Lower leg skin (tissue), 4 donors: ENCODE data around the gene SF3B1. TPM values are rescaled to one million over a fixed set of nuclear protein-coding genes. Genes with fewer than 3 reads are reported as not detected.
A peak's percentile ranks its signal among the peaks of the same experiment; 100 is the strongest.
"Not testable (repeated sequence)": the region's sequence is repeated elsewhere in the genome, so short reads cannot be mapped to it uniquely, and the experiment has no call there.

ENCODE experiments used
- DNase-seq, 2 donors: peaks; one replicate each; pipeline ENCODE4 v3.0.0-alpha.2; 2019; ENCODE audit warnings: low spot score in 2 of 2
- H3K4me3 ChIP-seq: fragments of 200-600 bp; sonication (generic); 2 replicates; pipeline ENCODE4 v1.5.1; 2017; ENCODE audit warnings: mild to moderate bottlenecking, low read depth; ENCODE audit not compliant: poor library complexity, severe bottlenecking
- POLR2A ChIP-seq, 2 donors: fragments of 450-650 bp; IDR thresholded peaks; one replicate each; pipeline ENCODE4 v1.6.1; 2016 to 2017; ENCODE audit warnings: antibody characterized with exemption in 2 of 2, mild to moderate bottlenecking in 1 of 2, moderate library complexity in 1 of 2
- WGBS, 2 donors: methylation state at CpG; one replicate each; pipeline ENCODE4 v1.1.5; 2018; 5-methylcytosine and 5-hydroxymethylcytosine counted together
- intact Hi-C: fragments of 100-400 bp; cut with DNase I; formaldehyde crosslinking; loops from one replicate; pipeline ENCODE4 v1.15.0; 2023; ENCODE audit warnings: low total_unique reads
- total RNA-seq, 4 donors: library from RNA; depleted of rRNA; stranded (reverse); fragments of >200 nt; gene quantifications; one replicate each; pipeline ENCODE4 v1.1.0, GENCODE V29; 2016
- TF ChIP-seq, protein P1 (sequence below), 3 donors: fragments of 450-650 bp; IDR thresholded peaks; one replicate each; pipeline ENCODE4 v1.5.1; 2016; ENCODE audit warnings: antibody characterized with exemption in 3 of 3, mild to moderate bottlenecking in 3 of 3, moderate library complexity in 2 of 3

SF3B1 gene
- total RNA-seq, 4 donors from 2014 or later = 160 to 327 (median 242) TPM

DNA sequence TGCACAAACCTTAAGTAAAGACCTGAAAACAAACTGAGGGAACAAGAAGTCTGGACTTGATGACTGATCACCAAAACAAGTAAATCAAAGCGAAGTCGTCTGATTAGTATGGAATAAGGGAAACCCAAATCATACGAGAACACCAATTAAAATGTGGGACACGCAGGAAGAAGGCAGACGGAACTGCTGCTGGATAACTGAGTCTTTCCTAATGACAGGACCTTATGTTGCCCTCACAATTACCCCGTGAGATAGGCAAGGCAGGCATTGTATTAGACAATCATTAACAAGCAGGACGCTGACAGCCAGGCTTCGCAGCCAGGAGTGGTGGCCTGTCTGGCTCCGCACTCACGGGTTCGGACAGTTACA, 17.9 kb upstream of the SF3B1 start:
- 2 to 4% methylated on average over 6 to 11 of the region's 11 CpGs for WGBS, 2 donors
- no peak for TF ChIP-seq POLR2A (IDR thresholded peaks at IDR 0.05)
- TF ChIP-seq, protein P1, sequence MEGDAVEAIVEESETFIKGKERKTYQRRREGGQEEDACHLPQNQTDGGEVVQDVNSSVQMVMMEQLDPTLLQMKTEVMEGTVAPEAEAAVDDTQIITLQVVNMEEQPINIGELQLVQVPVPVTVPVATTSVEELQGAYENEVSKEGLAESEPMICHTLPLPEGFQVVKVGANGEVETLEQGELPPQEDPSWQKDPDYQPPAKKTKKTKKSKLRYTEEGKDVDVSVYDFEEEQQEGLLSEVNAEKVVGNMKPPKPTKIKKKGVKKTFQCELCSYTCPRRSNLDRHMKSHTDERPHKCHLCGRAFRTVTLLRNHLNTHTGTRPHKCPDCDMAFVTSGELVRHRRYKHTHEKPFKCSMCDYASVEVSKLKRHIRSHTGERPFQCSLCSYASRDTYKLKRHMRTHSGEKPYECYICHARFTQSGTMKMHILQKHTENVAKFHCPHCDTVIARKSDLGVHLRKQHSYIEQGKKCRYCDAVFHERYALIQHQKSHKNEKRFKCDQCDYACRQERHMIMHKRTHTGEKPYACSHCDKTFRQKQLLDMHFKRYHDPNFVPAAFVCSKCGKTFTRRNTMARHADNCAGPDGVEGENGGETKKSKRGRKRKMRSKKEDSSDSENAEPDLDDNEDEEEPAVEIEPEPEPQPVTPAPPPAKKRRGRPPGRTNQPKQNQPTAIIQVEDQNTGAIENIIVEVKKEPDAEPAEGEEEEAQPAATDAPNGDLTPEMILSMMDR (IDR thresholded peaks at IDR 0.05) = no peak
- intact Hi-C loops = no loop called here
- peak overlapping the region; percentile 46 for H3K4me3 ChIP-seq
- no peak for DNase-seq

DNA sequence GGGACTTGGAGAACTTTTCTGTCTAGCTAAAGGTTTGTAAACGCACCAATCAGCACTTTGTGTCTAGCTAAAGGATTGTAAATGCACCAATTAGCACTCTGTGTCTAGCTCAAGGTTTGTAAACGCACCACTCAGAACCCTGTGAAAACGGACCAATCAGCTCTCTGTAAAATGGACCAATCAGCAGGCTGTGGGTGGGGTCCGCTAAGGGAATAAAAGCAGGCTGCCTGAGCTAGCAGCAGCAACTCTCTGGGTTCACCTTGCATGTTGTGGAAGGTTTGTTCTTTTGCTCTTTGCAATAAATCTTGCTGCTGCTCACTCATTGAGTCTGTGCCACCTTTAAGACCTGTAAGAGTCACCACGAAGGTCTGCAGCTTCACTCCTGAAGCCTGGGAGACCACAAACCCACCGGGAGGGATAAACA, 16.1 kb upstream of the SF3B1 start:
- H3K4me3 ChIP-seq, DNase-seq, intact Hi-C loops: not testable (repeated sequence)
- WGBS, 2 donors = 78 to 84% methylated on average over 6 of the region's 6 CpGs

DNA sequence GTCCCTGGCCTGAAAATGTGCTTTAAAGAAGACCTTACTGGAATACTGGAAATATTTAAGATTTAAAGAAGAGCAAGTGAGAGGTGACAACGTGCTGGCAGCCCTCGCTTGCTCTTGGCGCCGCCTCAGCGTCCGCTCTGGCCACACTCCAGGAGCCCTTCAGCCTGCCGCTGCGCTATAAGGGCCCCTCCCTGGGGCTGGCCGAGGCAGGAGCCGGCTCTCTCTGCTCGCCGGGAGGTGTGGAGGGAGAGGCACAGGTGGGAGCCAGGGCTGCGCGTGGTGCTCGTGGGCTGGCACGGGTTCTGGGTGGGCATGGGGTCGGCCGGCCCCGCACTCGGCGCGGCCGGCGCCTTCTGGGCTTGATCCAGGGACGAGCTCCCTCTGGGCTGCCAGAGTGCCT, 15.6 kb upstream of the SF3B1 start:
- TF ChIP-seq, protein P1 (IDR thresholded peaks at IDR 0.05) = no peak
- TF ChIP-seq POLR2A (IDR thresholded peaks at IDR 0.05) = no peak
- DNase-seq = no peak
- H3K4me3 ChIP-seq = no peak overlapping the region

DNA sequence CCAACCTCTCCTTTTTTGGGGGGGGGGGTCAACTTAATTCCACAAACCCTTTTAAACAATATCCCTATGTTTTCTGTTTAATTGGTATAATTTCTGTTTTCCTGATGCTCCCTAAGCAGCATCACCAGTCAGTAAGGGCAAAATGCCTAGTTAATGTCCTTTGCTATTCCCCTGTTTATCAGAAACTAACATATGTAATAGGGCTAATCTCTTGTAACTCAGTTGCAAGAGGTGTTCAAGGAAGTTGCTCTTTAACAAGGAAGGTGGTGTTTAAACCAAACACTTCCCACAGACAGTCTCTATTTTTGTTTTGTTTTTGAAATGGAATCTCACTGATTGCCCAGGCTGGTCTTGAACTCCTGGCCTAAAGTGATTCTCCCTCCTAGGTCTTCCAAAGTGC, 12.0 kb upstream of the SF3B1 start:
- TF ChIP-seq POLR2A (IDR thresholded peaks at IDR 0.05) = no peak
- TF ChIP-seq, protein P1 (IDR thresholded peaks at IDR 0.05) = no peak
- no peak overlapping the region for H3K4me3 ChIP-seq
- no peak for DNase-seq
- intact Hi-C loops = no loop called here

More for the DNA sequence above, 15.6 kb upstream of the SF3B1 start:
- WGBS, 2 donors = 90 to 91% methylated on average over 16 to 25 of the region's 25 CpGs
- intact Hi-C loops = no loop called here

DNA sequence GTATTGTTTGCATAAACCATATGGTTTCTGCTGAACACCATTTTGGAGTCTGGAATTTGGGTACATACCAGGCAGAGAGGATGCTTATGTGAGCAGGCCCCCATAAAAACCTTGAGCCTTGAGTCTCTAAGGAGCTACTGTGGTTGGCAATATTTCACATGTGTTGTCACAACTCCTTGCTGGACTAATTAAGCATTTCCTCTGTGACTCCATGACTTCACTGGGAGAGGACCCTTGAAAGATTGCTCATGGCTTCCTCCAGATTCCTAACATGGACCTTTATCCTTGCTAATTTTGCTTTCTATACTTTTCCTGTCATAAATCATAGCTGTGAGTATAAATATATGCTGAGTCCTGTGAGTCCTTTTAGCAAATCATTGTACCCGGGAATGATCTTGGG, 10.9 kb upstream of the SF3B1 start:
- 77 to 85% methylated on average over 1 of the region's 1 CpG for WGBS, 2 donors
- TF ChIP-seq POLR2A (IDR thresholded peaks at IDR 0.05) = no peak
- TF ChIP-seq, protein P1 (IDR thresholded peaks at IDR 0.05) = no peak
- H3K4me3 ChIP-seq = no peak overlapping the region
- intact Hi-C loops = no loop called here
- DNase-seq = no peak

DNA sequence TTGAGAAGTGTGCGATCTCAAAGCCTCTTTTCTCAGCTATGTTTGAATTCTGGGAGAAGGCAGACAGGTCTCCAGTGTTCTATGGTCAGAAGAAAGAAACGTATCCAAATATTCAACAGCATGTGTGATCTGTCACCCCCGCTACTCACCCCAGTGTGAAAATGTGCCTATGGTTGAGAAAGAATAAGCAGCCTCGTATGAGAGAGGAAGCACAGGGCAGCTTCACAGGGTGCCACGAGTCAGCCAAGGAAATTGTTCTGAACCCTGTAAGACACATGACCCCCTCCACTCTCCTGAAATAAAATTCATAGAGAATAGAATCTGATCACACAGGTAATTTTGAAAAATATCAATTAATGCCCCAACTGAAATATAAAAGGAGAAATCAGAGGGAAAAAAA, 8.0 kb upstream of the SF3B1 start:
- TF ChIP-seq, protein P1 (IDR thresholded peaks at IDR 0.05) = no peak
- TF ChIP-seq POLR2A (IDR thresholded peaks at IDR 0.05) = no peak
- no peak overlapping the region for H3K4me3 ChIP-seq
- WGBS, 2 donors = 67 to 74% methylated on average over 5 of the region's 5 CpGs
- no peak for DNase-seq
- intact Hi-C loops = no loop called here
